ENCODE results near the gene GPR17. TPM values are rescaled to one million over a fixed set of nuclear protein-coding genes. Genes with fewer than 3 reads are reported as not detected.

Gene GPR17
- total RNA-seq, 1 donor from 2014 or later = not detected

DNA sequence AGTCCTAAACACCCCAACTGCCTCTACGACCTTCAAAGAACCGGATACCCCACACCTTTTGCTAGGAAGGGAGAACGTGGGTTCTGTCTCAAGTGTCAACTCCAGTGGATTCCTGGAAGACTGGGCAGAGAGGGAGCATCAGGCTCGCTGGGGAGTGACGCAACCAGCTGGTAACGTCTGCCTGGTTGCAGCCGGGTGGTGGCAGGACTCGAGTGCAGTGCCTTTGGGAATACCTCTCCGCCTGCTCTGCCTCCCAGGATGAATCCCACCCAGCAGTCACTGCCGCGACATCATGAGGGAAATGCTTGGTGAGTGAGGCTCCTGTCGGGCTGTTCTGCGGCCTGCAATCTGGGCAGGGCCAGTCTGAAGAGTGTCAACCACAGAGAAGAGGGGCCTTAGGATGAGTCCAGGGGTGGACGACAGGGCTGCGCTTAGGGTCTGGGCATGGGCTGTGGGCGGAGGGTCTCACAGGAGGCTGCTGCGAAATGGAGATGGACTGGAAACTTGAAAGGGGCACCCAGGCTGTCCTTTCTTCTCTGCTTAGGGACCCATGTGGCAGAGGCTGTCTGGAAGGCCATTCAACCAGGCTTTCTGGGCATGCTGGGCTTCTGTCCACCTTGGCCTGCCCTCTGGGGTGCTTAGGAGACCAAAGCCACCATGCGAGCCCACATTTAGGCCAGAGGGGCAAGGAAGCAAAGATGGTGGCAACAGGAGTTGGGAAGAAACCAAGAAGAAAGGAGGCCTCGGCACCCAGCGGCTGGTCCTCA lies 12.9 kb downstream of the GPR17 start:
- H3K27ac ChIP-seq = no peak overlapping the region
- TF ChIP-seq EZH2 (IDR thresholded peaks at IDR 0.05) (no peak), EZH2phosphoT487 (IDR thresholded peaks at IDR 0.05) (no peak)
- TF ChIP-seq, protein P1, sequence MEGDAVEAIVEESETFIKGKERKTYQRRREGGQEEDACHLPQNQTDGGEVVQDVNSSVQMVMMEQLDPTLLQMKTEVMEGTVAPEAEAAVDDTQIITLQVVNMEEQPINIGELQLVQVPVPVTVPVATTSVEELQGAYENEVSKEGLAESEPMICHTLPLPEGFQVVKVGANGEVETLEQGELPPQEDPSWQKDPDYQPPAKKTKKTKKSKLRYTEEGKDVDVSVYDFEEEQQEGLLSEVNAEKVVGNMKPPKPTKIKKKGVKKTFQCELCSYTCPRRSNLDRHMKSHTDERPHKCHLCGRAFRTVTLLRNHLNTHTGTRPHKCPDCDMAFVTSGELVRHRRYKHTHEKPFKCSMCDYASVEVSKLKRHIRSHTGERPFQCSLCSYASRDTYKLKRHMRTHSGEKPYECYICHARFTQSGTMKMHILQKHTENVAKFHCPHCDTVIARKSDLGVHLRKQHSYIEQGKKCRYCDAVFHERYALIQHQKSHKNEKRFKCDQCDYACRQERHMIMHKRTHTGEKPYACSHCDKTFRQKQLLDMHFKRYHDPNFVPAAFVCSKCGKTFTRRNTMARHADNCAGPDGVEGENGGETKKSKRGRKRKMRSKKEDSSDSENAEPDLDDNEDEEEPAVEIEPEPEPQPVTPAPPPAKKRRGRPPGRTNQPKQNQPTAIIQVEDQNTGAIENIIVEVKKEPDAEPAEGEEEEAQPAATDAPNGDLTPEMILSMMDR (IDR thresholded peaks at IDR 0.05) = no peak
- H3K9me3 ChIP-seq (ENCODE audit: low read depth) = no peaks in the 10 kb centered on the region
- H3K4me1 Mint-ChIP-seq = peaks cover 31% of the 10 kb centered on the region
- H3F3A ChIP-seq (ENCODE audit: low read depth) = peaks cover 12% of the 10 kb centered on the region
- no peak overlapping the region for H3K4me3 ChIP-seq
- H3K9ac ChIP-seq = no peak overlapping the region
- no peak overlapping the region for H3K4me2 ChIP-seq
- no peaks in the 10 kb centered on the region for H3K79me2 ChIP-seq (ENCODE audit: low read depth)
- no peak overlapping the region for H3K27ac Mint-ChIP-seq
- no peaks in the 10 kb centered on the region for H3K36me3 Mint-ChIP-seq
- no peak overlapping the region for H3K4me3 Mint-ChIP-seq
- peaks cover 12% of the 10 kb centered on the region for H3K27me3 Mint-ChIP-seq (ENCODE audit: insufficient read depth, low read depth)
- no peak for DNase-seq (ENCODE audit: low spot score)
- H3K9me3 Mint-ChIP-seq = no peaks in the 10 kb centered on the region
- H2AFZ ChIP-seq (replicated peaks) = no peak overlapping the region
- H3K27me3 ChIP-seq = peaks cover 12% of the 10 kb centered on the region
- no peaks in the 10 kb centered on the region for H4K20me1 ChIP-seq (ENCODE audit: low read depth)
- H3K4me1 ChIP-seq = peaks cover 16% of the 10 kb centered on the region
- no peaks in the 10 kb centered on the region for H3K36me3 ChIP-seq

DNA sequence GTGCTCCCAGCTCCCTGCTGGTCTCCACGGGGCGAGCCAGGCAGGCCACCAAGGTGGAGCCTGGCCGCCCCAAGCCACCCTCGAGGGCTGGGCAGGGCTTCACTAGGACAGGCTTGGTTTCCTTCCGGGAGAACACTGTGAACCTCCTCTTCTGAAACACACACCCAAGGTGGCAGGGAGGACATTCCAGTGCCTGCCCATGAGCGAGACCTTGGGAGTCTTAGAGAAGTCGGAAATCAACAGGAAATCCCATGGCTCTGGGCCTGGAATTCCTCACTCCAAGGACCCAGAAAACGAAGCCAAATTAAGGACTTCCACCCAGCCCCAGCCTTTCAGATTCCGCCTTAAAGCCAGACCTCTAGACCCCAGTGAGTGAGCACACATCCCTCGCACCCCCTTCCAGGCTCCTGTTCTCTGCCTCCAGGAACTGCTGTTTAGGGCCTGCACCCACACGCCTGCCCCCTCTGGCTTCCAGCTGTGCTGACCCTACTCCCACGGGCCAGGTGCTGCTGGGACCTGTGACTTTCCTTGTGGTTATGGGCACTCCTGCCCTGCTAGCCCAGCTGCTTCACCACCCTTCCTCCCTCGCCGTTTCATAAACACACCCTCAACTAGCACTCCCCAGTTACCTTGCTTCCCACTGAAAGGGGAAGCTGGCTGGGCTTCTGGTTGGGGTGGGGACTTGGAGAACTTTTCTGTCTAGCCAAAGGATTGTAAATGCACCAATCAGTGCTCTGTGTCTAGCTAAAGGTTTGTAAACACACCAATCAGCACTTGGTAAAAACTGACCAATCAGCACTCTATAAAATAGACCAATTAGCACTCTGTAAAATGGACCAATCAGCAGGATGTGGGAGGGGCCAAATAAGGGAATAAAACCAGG lies 13.7 kb downstream of the GPR17 start:
- H3K9me3 Mint-ChIP-seq = no peaks in the 10 kb centered on the region
- Histone ChIP-seq H3K79me2 (ENCODE audit: low read depth) (no peaks in the 10 kb centered on the region), H4K20me1 (ENCODE audit: low read depth) (no peaks in the 10 kb centered on the region), H3K4me1 (peaks cover 18% of the 10 kb centered on the region), H3K36me3 (no peaks in the 10 kb centered on the region), H3K9ac (no peak overlapping the region), H3K27ac (no peak overlapping the region), H3K4me3 (no peak overlapping the region), H3K27me3 (peaks cover 21% of the 10 kb centered on the region), H2AFZ (replicated peaks) (no peak overlapping the region), H3K9me3 (ENCODE audit: low read depth) (no peaks in the 10 kb centered on the region), H3F3A (ENCODE audit: low read depth) (peaks cover 12% of the 10 kb centered on the region), H3K4me2 (no peak overlapping the region)
- TF ChIP-seq, protein P1 (IDR thresholded peaks at IDR 0.05) = no peak
- TF ChIP-seq EZH2 (IDR thresholded peaks at IDR 0.05) (no peak), EZH2phosphoT487 (IDR thresholded peaks at IDR 0.05) (no peak)
- no peaks in the 10 kb centered on the region for H3K36me3 Mint-ChIP-seq
- no peak for DNase-seq (ENCODE audit: low spot score)
- H3K27ac Mint-ChIP-seq = peak overlapping the region; percentile 60
- H3K4me3 Mint-ChIP-seq = no peak overlapping the region
- H3K27me3 Mint-ChIP-seq (ENCODE audit: insufficient read depth, low read depth) = peaks cover 12% of the 10 kb centered on the region
- H3K4me1 Mint-ChIP-seq = peaks cover 29% of the 10 kb centered on the region

DNA sequence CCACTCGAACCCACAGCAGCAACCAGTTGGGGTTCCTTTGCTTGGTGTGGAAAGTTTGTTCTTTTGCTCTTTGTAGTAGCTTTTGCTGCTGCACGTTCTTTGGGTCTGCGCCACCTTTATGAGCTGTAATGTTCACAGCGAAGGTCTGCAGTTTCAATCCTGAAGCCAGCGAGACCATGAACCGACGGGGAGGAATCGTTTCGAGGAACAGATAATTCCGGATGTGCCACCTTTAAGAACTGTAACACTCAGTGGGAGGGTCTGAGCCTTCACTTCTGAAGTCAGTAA lies 14.3 kb downstream of the GPR17 start:
- peaks cover 8% of the 10 kb centered on the region for H3F3A ChIP-seq (ENCODE audit: low read depth)
- Mint-ChIP-seq H3K9me3 (no peaks in the 10 kb centered on the region), H3K27ac (no peak overlapping the region), H3K27me3 (ENCODE audit: insufficient read depth, low read depth) (peaks cover 17% of the 10 kb centered on the region), H3K4me3 (no peak overlapping the region), H3K4me1 (peaks cover 23% of the 10 kb centered on the region), H3K36me3 (no peaks in the 10 kb centered on the region)
- TF ChIP-seq EZH2phosphoT487 (IDR thresholded peaks at IDR 0.05) (no peak), EZH2 (IDR thresholded peaks at IDR 0.05) (no peak)
- TF ChIP-seq, protein P1 (IDR thresholded peaks at IDR 0.05) = no peak
- no peak for DNase-seq (ENCODE audit: low spot score)
- H3K9me3 ChIP-seq (ENCODE audit: low read depth) = no peaks in the 10 kb centered on the region
- no peaks in the 10 kb centered on the region for H4K20me1 ChIP-seq (ENCODE audit: low read depth)
- H3K27ac ChIP-seq = no peak overlapping the region
- no peak overlapping the region for H3K4me2 ChIP-seq
- H3K9ac ChIP-seq = no peak overlapping the region
- H2AFZ ChIP-seq (replicated peaks) = no peak overlapping the region
- peaks cover 14% of the 10 kb centered on the region for H3K4me1 ChIP-seq
- no peaks in the 10 kb centered on the region for H3K36me3 ChIP-seq
- peaks cover 27% of the 10 kb centered on the region for H3K27me3 ChIP-seq
- no peak overlapping the region for H3K4me3 ChIP-seq
- H3K79me2 ChIP-seq (ENCODE audit: low read depth) = no peaks in the 10 kb centered on the region
